ENCODE results near the gene UNCX. TPM values are rescaled to one million over a fixed set of nuclear protein-coding genes. Genes with fewer than 3 reads are reported as not detected.
"Not testable (repeated sequence)": the region's sequence is repeated elsewhere in the genome, so short reads cannot be mapped to it uniquely, and the experiment has no call there.

UNCX gene
- total and polyA plus RNA-seq, 4 donors = not detected

DNA sequence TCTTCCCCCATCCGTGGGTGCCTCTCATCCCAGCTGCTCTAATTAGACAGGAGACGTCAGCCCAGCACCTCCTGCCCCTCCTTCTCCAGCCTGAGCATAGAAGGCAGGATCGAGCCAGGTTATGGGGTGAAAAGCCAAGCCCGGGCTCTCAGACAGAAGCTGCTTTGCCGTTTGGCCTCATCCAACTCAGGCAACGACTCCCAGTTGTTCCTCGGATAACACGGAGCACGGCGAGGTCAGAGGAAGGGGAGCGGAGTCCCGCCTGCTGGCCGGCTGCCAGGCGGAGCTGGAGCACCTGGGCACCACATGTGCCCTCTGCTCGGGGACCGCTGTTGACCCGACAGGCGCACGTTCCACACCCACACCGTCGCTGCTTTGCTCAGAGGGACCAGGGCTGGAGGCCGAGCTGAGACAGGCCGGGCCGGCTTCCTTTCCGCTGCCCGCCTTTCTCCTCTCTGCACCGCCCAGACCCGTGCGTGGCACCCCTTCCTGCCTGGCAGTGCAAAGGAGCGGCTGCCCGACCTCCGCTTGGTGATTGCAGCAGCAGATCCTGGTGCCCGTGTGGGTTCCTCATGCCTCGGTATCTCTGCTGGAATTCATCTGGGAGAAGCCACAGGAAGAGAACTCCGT, 21.6 kb upstream of the UNCX start:
- no peaks in the 10 kb centered on the region for H3K4me1 ChIP-seq (ENCODE audit: control insufficient read depth in 1 of 2, insufficient read depth in 2 of 2, low read length in 2 of 2)
- no peaks in the 10 kb centered on the region for H3K36me3 ChIP-seq (ENCODE audit: control insufficient read depth in 1 of 2, insufficient read depth in 2 of 2, low read length in 1 of 2)
- intact Hi-C loops (cut with DNase I) = no loop called here
- H3K4me3 ChIP-seq (ENCODE audit: low read length in 2 of 2) = no peak overlapping the region
- 5 to 7% methylated on average over 29 to 35 of the region's 35 CpGs for WGBS, 2 donors
- H3K27me3 ChIP-seq (ENCODE audit: control insufficient read depth in 1 of 2, insufficient read depth in 2 of 2, low read length in 1 of 2) = no peaks in the 10 kb centered on the region
- no peaks in the 10 kb centered on the region for H3K9me3 ChIP-seq (ENCODE audit: control insufficient read depth, low read length)
- DNase-seq (no peak), ATAC-seq (ENCODE audit: low FRiP score) (peak; percentile 56)
- no peak overlapping the region for H3K27ac ChIP-seq (ENCODE audit: low read depth in 1 of 2, low read length in 2 of 2)

DNA sequence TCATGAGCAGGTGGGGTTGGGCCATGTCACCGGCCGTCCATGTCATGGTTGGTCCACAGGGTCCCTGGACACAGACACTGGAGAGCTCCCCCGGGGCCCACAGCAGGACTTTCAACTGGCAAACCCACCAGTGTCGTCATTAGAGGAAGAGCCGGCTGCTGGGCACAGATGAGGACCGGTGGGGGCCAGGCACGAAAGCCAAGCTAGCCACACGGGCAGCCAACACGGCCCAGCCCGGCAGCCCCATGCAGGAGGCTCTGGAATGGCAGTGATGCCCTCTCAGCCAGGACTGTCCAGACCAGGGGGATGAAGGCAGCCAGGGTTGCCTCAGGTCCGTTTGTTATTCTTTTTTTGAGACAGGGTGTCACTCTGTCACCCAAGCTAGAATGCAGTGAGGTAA, 21.1 kb upstream of the UNCX start:
- ATAC-seq (ENCODE audit: low FRiP score) (peak; percentile 41), DNase-seq (no peak)
- Histone ChIP-seq H3K27ac (ENCODE audit: low read depth in 1 of 2, low read length in 2 of 2) (no peak overlapping the region), H3K9me3 (ENCODE audit: control insufficient read depth, low read length) (no peaks in the 10 kb centered on the region), H3K36me3 (ENCODE audit: control insufficient read depth in 1 of 2, insufficient read depth in 2 of 2, low read length in 1 of 2) (no peaks in the 10 kb centered on the region), H3K4me1 (ENCODE audit: control insufficient read depth in 1 of 2, insufficient read depth in 2 of 2, low read length in 2 of 2) (no peaks in the 10 kb centered on the region), H3K4me3 (ENCODE audit: low read length in 2 of 2) (no peak overlapping the region), H3K27me3 (ENCODE audit: control insufficient read depth in 1 of 2, insufficient read depth in 2 of 2, low read length in 1 of 2) (no peaks in the 10 kb centered on the region)
- intact Hi-C loops (cut with DNase I) = no loop called here
- WGBS, 2 donors = 61 to 70% methylated on average over 11 of the region's 11 CpGs

DNA sequence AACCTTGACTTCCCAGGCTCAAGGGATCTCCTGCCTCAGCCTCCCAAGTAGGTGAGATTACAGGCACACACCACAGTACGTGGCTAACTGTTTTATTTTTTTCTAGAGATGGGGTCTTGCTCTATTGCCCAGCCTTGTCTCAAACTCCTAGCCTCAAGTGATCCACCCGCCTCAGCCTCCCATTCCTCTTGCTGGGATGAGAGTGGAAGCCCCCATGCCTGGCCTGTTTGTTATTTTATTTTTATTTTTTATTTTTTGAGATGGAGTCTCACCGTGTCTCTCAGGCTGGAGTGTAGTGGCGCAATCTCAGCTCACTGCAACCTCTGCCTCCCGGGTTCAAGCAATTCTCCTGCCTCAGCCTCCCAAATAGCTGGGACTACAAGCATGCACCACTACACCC, 20.6 kb upstream of the UNCX start:
- H3K27ac ChIP-seq (ENCODE audit: low read depth in 1 of 2, low read length in 2 of 2); H3K4me1 ChIP-seq (ENCODE audit: control insufficient read depth in 1 of 2, insufficient read depth in 2 of 2, low read length in 2 of 2); H3K4me3 ChIP-seq (ENCODE audit: low read length in 2 of 2); intact Hi-C loops (cut with DNase I); DNase-seq; H3K9me3 ChIP-seq (ENCODE audit: control insufficient read depth, low read length); ATAC-seq (ENCODE audit: low FRiP score); H3K27me3 ChIP-seq (ENCODE audit: control insufficient read depth in 1 of 2, insufficient read depth in 2 of 2, low read length in 1 of 2); H3K36me3 ChIP-seq (ENCODE audit: control insufficient read depth in 1 of 2, insufficient read depth in 2 of 2, low read length in 1 of 2): not testable (repeated sequence)
- WGBS, 2 donors = 92% methylated on average over 5 of the region's 5 CpGs

DNA sequence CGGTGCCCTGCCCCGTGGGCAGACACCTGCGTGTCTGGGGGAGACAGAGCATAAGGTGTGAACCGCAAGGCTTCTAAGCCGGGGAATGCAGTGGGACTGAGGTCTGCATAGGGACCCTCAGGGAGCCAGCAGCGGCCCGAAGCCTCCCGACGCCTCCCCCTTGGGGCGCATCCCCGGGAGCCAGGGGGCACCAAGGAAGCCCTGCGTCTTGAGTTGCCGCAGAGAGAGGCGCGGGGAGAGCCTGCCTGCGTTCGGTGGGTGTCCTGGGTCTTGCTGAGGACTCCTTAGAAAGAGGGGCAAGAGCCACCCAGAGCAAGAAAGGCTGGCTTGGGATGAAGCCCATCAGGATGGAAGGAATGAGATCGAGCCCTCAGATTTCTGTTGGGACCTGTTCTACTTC, 18.2 kb upstream of the UNCX start:
- Histone ChIP-seq H3K4me1 (ENCODE audit: control insufficient read depth in 1 of 2, insufficient read depth in 2 of 2, low read length in 2 of 2) (no peaks in the 10 kb centered on the region), H3K9me3 (ENCODE audit: control insufficient read depth, low read length) (no peaks in the 10 kb centered on the region), H3K27ac (ENCODE audit: low read depth in 1 of 2, low read length in 2 of 2) (no peak overlapping the region), H3K36me3 (ENCODE audit: control insufficient read depth in 1 of 2, insufficient read depth in 2 of 2, low read length in 1 of 2) (no peaks in the 10 kb centered on the region), H3K4me3 (ENCODE audit: low read length in 2 of 2) (no peak overlapping the region), H3K27me3 (ENCODE audit: control insufficient read depth in 1 of 2, insufficient read depth in 2 of 2, low read length in 1 of 2) (no peaks in the 10 kb centered on the region)
- DNase-seq = no peak
- no peak for ATAC-seq (ENCODE audit: low FRiP score)
- 69 to 74% methylated on average over 15 to 18 of the region's 18 CpGs for WGBS, 2 donors
- intact Hi-C loops (cut with DNase I) = no loop called here

DNA sequence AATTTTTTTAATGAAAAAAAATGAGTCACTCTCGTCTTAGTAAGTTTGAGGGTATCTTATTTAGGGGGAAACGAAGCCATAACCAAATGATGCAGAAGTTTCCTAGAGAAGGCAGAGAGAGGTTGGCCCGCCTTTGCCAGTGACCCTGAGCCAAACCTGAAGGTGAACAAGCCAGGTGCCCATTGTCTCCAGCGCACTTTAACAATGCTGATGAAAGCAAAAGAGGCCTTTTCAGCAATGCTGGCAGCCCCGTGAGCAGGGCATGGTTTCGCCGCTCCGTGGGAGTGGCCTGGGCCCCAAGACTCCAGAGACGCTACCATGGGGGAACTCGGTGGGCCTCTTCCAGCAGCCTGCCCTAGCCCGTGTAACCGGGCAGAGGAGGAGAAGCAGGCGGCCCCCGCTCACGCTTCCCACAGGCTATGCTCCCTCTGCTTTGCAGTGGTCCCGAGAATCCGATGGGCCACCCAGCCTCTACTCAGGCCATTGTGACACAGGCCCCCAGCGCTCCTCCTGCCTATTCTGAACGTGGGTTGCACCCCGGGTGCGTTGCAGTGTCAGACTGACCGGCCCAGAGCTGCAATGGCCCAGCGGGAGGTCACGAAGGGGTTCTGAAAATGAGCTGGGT, 14.0 kb upstream of the UNCX start:
- Histone ChIP-seq H3K27ac (ENCODE audit: low read depth in 1 of 2, low read length in 2 of 2) (no peak overlapping the region), H3K4me1 (ENCODE audit: control insufficient read depth in 1 of 2, insufficient read depth in 2 of 2, low read length in 2 of 2) (no peaks in the 10 kb centered on the region), H3K36me3 (ENCODE audit: control insufficient read depth in 1 of 2, insufficient read depth in 2 of 2, low read length in 1 of 2) (no peaks in the 10 kb centered on the region), H3K4me3 (ENCODE audit: low read length in 2 of 2) (no peak overlapping the region), H3K9me3 (ENCODE audit: control insufficient read depth, low read length) (no peaks in the 10 kb centered on the region), H3K27me3 (ENCODE audit: control insufficient read depth in 1 of 2, insufficient read depth in 2 of 2, low read length in 1 of 2) (no peaks in the 10 kb centered on the region)
- WGBS, 2 donors = 78 to 80% methylated on average over 22 to 24 of the region's 24 CpGs
- DNase-seq (no peak), ATAC-seq (ENCODE audit: low FRiP score) (no peak)
- intact Hi-C loops (cut with DNase I) = no loop called here

DNA sequence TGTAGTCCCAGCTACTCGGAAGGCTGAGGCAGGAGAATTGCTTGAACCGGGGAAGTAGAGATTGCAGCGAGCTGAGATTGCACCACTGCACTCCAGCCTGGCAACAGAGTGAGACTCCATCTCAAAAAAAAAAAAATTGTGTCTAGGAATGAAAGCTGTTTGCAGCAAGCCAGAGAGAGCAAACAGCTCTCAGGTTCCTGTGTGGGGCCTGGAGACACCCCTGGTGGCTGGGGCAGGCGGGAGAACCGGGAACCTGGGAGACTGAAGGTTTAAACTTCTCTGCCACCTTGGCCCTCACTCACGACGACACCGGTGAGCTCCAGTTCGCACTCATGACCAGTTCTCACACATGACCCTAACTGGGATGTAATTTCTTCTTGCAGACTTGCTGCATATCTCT, 13.2 kb upstream of the UNCX start:
- DNase-seq = no peak
- intact Hi-C loops (cut with DNase I) = no loop called here

DNA sequence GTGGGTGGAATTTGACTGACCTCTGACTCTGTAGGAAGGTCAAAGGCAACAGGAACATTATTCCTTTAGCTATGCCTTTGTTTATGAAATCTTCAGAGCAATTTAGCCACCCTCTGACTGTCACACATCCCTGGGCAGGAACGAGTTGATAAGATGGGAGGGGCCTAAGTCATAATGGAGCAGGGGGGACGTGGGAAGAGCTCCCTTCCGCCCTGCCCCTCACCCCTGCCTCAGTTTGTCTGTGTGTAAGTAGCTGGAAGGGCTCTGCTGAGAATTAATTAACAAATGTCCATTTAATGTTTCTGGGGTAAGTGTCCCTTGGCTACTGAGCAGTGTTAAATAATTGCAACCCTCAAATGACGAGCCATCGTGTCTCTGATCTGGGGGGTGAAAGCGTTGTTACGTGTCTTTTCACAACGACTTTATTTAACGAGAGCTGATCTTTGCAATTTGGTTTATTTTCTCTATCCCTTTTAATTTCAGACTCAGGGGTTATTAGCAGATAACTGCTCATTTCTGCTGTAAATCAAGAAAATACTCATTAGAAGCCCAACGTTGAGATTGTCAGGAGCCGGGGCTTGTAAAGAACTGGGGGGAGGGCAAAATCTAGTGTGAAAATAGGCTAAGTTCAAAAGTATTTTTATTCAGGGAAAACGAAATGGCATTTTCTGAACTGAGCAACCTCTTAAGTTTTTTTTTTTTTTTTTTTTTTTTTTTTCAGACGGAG, 12.5 kb upstream of the UNCX start:
- intact Hi-C loops (cut with DNase I) = no loop called here
- Histone ChIP-seq H3K4me1 (ENCODE audit: control insufficient read depth in 1 of 2, insufficient read depth in 2 of 2, low read length in 2 of 2) (no peaks in the 10 kb centered on the region), H3K27me3 (ENCODE audit: control insufficient read depth in 1 of 2, insufficient read depth in 2 of 2, low read length in 1 of 2) (no peaks in the 10 kb centered on the region), H3K9me3 (ENCODE audit: control insufficient read depth, low read length) (no peaks in the 10 kb centered on the region), H3K27ac (ENCODE audit: low read depth in 1 of 2, low read length in 2 of 2) (no peak overlapping the region), H3K4me3 (ENCODE audit: low read length in 2 of 2) (no peak overlapping the region), H3K36me3 (ENCODE audit: control insufficient read depth in 1 of 2, insufficient read depth in 2 of 2, low read length in 1 of 2) (no peaks in the 10 kb centered on the region)
- DNase-seq = no peak
- ATAC-seq (ENCODE audit: low FRiP score) = no peak
- 65 to 71% methylated on average over 12 to 13 of the region's 13 CpGs for WGBS, 2 donors

More for the DNA sequence above, 13.2 kb upstream of the UNCX start:
- Histone ChIP-seq H3K27me3 (ENCODE audit: control insufficient read depth in 1 of 2, insufficient read depth in 2 of 2, low read length in 1 of 2) (no peaks in the 10 kb centered on the region), H3K4me1 (ENCODE audit: control insufficient read depth in 1 of 2, insufficient read depth in 2 of 2, low read length in 2 of 2) (no peaks in the 10 kb centered on the region), H3K4me3 (ENCODE audit: low read length in 2 of 2) (no peak overlapping the region), H3K36me3 (ENCODE audit: control insufficient read depth in 1 of 2, insufficient read depth in 2 of 2, low read length in 1 of 2) (no peaks in the 10 kb centered on the region), H3K27ac (ENCODE audit: low read depth in 1 of 2, low read length in 2 of 2) (no peak overlapping the region), H3K9me3 (ENCODE audit: control insufficient read depth, low read length) (no peaks in the 10 kb centered on the region)
- 50 to 65% methylated on average over 9 of the region's 9 CpGs for WGBS, 2 donors
- no peak for ATAC-seq (ENCODE audit: low FRiP score)

DNA sequence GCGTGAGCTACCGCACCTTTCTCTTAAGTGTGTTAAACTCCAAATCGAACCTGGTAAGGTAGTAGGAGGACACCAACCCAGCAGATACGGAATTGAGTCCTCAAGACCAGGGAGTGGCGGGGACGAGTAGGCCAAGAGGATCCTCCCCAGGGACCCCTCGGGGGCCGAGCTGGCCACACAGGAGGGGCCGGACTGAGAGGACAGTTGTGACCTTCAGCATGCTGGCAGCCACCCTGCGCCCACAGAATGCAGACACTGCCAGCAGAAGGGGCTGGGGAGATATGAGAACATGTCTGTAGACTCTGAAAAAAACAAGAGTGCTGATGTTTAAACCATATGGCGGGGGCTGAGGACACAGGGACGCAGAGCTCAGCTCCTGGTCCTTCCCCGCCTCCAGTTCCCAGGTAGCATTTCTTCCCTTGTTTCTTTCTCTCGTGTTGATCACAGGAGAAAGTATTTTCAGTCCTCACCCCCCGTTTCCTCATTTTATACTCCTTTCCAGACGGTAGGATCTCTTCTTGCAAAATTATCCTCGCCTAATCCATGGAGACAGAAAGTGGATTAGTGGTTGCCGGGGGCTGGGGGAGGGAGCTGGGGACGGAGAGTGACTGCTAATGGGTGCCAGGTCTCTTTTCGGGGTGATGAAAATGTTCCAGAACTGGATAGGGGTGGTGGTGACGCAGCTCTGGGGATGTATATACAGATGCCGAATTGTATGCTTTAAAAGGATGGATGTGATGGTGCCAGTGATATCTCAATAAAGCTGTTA, 11.5 kb upstream of the UNCX start:
- H3K27ac ChIP-seq (ENCODE audit: low read depth in 1 of 2, low read length in 2 of 2) = no peak overlapping the region
- 51 to 61% methylated on average over 21 to 22 of the region's 22 CpGs for WGBS, 2 donors
- H3K27me3 ChIP-seq (ENCODE audit: control insufficient read depth in 1 of 2, insufficient read depth in 2 of 2, low read length in 1 of 2) = no peaks in the 10 kb centered on the region
- ATAC-seq (ENCODE audit: low FRiP score) (no peak), DNase-seq (no peak)
- H3K4me3 ChIP-seq (ENCODE audit: low read length in 2 of 2) = no peak overlapping the region
- no peaks in the 10 kb centered on the region for H3K4me1 ChIP-seq (ENCODE audit: control insufficient read depth in 1 of 2, insufficient read depth in 2 of 2, low read length in 2 of 2)
- H3K36me3 ChIP-seq (ENCODE audit: control insufficient read depth in 1 of 2, insufficient read depth in 2 of 2, low read length in 1 of 2) = no peaks in the 10 kb centered on the region
- intact Hi-C loops (cut with DNase I) = no loop called here
- no peaks in the 10 kb centered on the region for H3K9me3 ChIP-seq (ENCODE audit: control insufficient read depth, low read length)

All from aorta (tissue), 5 donors.